ENCODE measurements around the gene VAPA. TPM values are rescaled to one million over a fixed set of nuclear protein-coding genes. Genes with fewer than 3 reads are reported as not detected.

Gene VAPA
- total and polyA plus RNA-seq, 9 of the 15 experiments (the other 6 are each of a cell fraction or from before 2014, with no cell fraction given): 219 to 902 (median 526) TPM

DNA sequence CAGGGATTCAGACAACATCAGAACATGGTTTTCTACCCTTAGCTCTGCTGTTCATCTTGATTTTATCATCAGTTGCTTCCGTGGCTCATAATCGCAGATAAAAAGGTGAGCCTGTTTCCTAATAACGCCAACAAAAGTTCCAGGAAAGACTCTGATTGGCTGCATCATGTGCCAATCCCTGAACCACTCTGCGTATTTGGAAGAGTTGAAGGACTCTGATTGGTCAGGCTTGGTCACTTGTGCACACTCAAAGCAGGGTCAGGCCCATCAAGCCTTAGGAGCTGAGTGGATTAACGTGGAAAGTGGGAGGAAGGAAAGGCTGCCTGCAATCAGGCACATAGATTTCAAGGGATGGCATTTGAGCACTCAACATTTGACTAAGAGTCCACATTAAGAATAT is 16.7 kb upstream of the VAPA start (continued):
- no peak for TF ChIP-seq GATAD2B (IDR thresholded peaks at IDR 0.05; ENCODE audit: borderline replicate concordance)
- TF ChIP-seq ZNF436 (CRISPR knock-in tag; IDR thresholded peaks at IDR 0.05): no peak
- TF ChIP-seq, protein P1, sequence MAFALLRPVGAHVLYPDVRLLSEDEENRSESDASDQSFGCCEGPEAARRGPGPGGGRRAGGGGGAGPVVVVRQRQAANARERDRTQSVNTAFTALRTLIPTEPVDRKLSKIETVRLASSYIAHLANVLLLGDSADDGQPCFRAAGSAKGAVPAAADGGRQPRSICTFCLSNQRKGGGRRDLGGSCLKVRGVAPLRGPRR (CRISPR knock-in tag; IDR thresholded peaks at IDR 0.05): no peak
- TF ChIP-seq NFYB (IDR thresholded peaks at IDR 0.05; ENCODE audit: extremely low read depth, insufficient read length): peak; percentile 61
- TF ChIP-seq TAF15 (IDR thresholded peaks at IDR 0.05; ENCODE audit: low read depth, low read length): no peak
- TF ChIP-seq TEAD4 (IDR thresholded peaks at IDR 0.05; ENCODE audit: low read length): no peak
- no peak for TF ChIP-seq TEAD4 (CRISPR knock-in tag; IDR thresholded peaks at IDR 0.05; ENCODE audit: borderline replicate concordance)
- TF ChIP-seq SMAD2 (IDR thresholded peaks at IDR 0.05; ENCODE audit: low read depth, low read length): no peak
- no peak for TF ChIP-seq ZNF263 (CRISPR knock-in tag; IDR thresholded peaks at IDR 0.05; ENCODE audit: borderline replicate concordance)
- TF ChIP-seq, protein P2, sequence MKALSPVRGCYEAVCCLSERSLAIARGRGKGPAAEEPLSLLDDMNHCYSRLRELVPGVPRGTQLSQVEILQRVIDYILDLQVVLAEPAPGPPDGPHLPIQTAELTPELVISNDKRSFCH (CRISPR knock-in tag; IDR thresholded peaks at IDR 0.05): no peak
- TF ChIP-seq, protein P2 (tag; IDR thresholded peaks at IDR 0.05): no peak
- TF ChIP-seq DEAF1 (CRISPR knock-in tag; IDR thresholded peaks at IDR 0.05): no peak
- no peak for TF ChIP-seq BRF2 (IDR thresholded peaks at IDR 0.05; ENCODE audit: borderline replicate concordance, insufficient read depth, insufficient read length)
- no peak for TF ChIP-seq HEY1 (CRISPR knock-in tag; IDR thresholded peaks at IDR 0.05; ENCODE audit: borderline replicate concordance)
- no peak for TF ChIP-seq POLR2AphosphoS5 (IDR thresholded peaks at IDR 0.05; ENCODE audit: control insufficient read depth, insufficient read depth, low read depth, low read length)
- no peak for TF ChIP-seq TBL1XR1 (IDR thresholded peaks at IDR 0.05; ENCODE audit: low read length in 2 of 2)
- no peak for TF ChIP-seq ZNF639 (CRISPR knock-in tag; conservative IDR thresholded peaks at IDR 0.05 in 1 of 2, IDR thresholded peaks at IDR 0.05 in 1 of 2)
- TF ChIP-seq PYGO2 (tag; IDR thresholded peaks at IDR 0.05): no peak
- peak; percentile 96 for TF ChIP-seq PKNOX1 (IDR thresholded peaks at IDR 0.05)
- no peak for TF ChIP-seq NBN (IDR thresholded peaks at IDR 0.05; ENCODE audit: low read depth)
- TF ChIP-seq, protein P3, sequence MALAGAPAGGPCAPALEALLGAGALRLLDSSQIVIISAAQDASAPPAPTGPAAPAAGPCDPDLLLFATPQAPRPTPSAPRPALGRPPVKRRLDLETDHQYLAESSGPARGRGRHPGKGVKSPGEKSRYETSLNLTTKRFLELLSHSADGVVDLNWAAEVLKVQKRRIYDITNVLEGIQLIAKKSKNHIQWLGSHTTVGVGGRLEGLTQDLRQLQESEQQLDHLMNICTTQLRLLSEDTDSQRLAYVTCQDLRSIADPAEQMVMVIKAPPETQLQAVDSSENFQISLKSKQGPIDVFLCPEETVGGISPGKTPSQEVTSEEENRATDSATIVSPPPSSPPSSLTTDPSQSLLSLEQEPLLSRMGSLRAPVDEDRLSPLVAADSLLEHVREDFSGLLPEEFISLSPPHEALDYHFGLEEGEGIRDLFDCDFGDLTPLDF (CRISPR knock-in tag; IDR thresholded peaks at IDR 0.05): no peak
